H1 (cell line): ENCODE measurements around the gene ZDHHC9. TPM values are rescaled to one million over a fixed set of nuclear protein-coding genes. Genes with fewer than 3 reads are reported as not detected.

Experiments
- CTCF ChIA-PET: fragments of 300-600 bp; sonication (Branson Sonifier 250); formaldehyde crosslinking; loops from one replicate; lab custom pipeline; 2021; ENCODE audit not compliant: partially characterized antibody; lab: Charles Lee
- POLR2A ChIA-PET: fragments of 300-600 bp; sonication (Branson Sonifier 250); formaldehyde crosslinking; loops from one replicate; lab custom pipeline; 2021; ENCODE audit warnings: inconsistent platforms; ENCODE audit not compliant: partially characterized antibody; lab: Charles Lee
- DNase-seq, 2 experiments: peaks; one replicate each; pipeline versions ENCODE4 v3.0.0 to v3.0.0-alpha.2; 2010 to 2022; ENCODE audit warnings: low spot score in 2 of 2, low read depth in 1 of 2, mixed read lengths in 1 of 2
- FAIRE-seq: peaks from 2 replicates; lab custom pipeline; 2011; peaks lifted over from hg19 to GRCh38; lab: Jason Lieb, UNC
- H2AFZ ChIP-seq: 2 replicates; pipeline ENCODE4 v1.8.1; 2012; ENCODE audit warnings: low read length, inconsistent platforms
- H2AK5ac ChIP-seq: 2 replicates; pipeline ENCODE4 v1.6.1; 2013; ENCODE audit warnings: low read depth, low read length
- H2BK120ac ChIP-seq: replicated peaks from 2 replicates; pipeline ENCODE3; 2013; ENCODE audit warnings: low read depth, low read length, inconsistent platforms
- H2BK12ac ChIP-seq: 2 replicates; pipeline ENCODE4 v1.6.1; 2013; ENCODE audit warnings: low read depth, low read length
- H2BK15ac ChIP-seq: 2 replicates; pipeline ENCODE4 v1.6.1; 2013; ENCODE audit warnings: low read length
- H2BK20ac ChIP-seq: 2 replicates; pipeline ENCODE4 v1.6.1; 2013; ENCODE audit warnings: low read length
- H2BK5ac ChIP-seq: 2 replicates; pipeline ENCODE4 v1.6.1; 2013; ENCODE audit warnings: low read depth, low read length
- H3K14ac ChIP-seq: 2 replicates; pipeline ENCODE4 v1.6.1; 2013; ENCODE audit warnings: inconsistent platforms; ENCODE audit not compliant: insufficient read length
- H3K18ac ChIP-seq: 2 replicates; pipeline ENCODE4 v1.6.1; 2013; ENCODE audit warnings: low read length; ENCODE audit errors: extremely low read depth
- H3K23ac ChIP-seq: 2 replicates; pipeline ENCODE4 v1.6.1; 2013; ENCODE audit warnings: inconsistent platforms; ENCODE audit not compliant: insufficient read length
- H3K23me2 ChIP-seq: 2 replicates; pipeline ENCODE4 v1.6.1; 2013; ENCODE audit warnings: low read depth, low read length
- H3K27ac ChIP-seq: 2 replicates; pipeline ENCODE4 v1.6.1; 2011; ENCODE audit warnings: low read depth, low read length, inconsistent platforms
- H3K27me3 ChIP-seq, 4 experiments: replicated peaks in 1 of 4; 1 replicate in 1 of 4; 2 replicates in 3 of 4; pipeline versions ENCODE4 v1.6.1 to v1.8.1; 2011 to 2013; ENCODE audit warnings: low read length in 3 of 4, mild to moderate bottlenecking in 3 of 4, inconsistent platforms in 2 of 4, mixed read lengths in 2 of 4, moderate library complexity in 1 of 4; ENCODE audit not compliant: control insufficient read depth in 3 of 4, insufficient read depth in 3 of 4; ENCODE audit errors: extremely low read depth in 1 of 4
- H3K36me3 ChIP-seq, 4 experiments: 2 replicates each; pipeline versions ENCODE4 v1.6.1 to v1.8.1; 2011 to 2013; ENCODE audit warnings: mild to moderate bottlenecking in 4 of 4, low read length in 3 of 4, moderate library complexity in 2 of 4, control low read depth in 1 of 4, inconsistent platforms in 1 of 4; ENCODE audit not compliant: insufficient read depth in 4 of 4, control insufficient read depth in 2 of 4
- H3K4ac ChIP-seq: replicated peaks from 2 replicates; pipeline ENCODE3; 2013; ENCODE audit warnings: low read length, low read depth, mixed read lengths, inconsistent platforms; ENCODE audit not compliant: insufficient read length
- H3K4me1 ChIP-seq, 4 experiments: replicated peaks in 1 of 4; 1 replicate in 1 of 4; 2 replicates in 3 of 4; pipeline versions ENCODE4 v1.6.1 to v1.8.1; 2011 to 2013; ENCODE audit warnings: low read length in 3 of 4, inconsistent platforms in 2 of 4, mixed read lengths in 1 of 4; ENCODE audit not compliant: insufficient read depth in 4 of 4, control insufficient read depth in 3 of 4
- H3K4me2 ChIP-seq, 2 experiments: 2 replicates each; pipeline versions ENCODE4 v1.6.1 to v1.8.1; 2011 to 2013; ENCODE audit warnings: low read depth in 2 of 2, low read length in 2 of 2, control low read depth in 1 of 2, inconsistent platforms in 1 of 2, mild to moderate bottlenecking in 1 of 2; ENCODE audit not compliant: insufficient read depth in 1 of 2
- H3K4me3 ChIP-seq, 4 experiments: fragments of 200-600, 300-600 bp in 1 of 4; sonication (generic), shearing (Covaris generic), sonication (Bioruptor Twin) in 1 of 4; 2 replicates each; pipeline versions ENCODE4 v1.5.1 to v1.8.1; 2011 to 2016; ENCODE audit warnings: low read length in 4 of 4, low read depth in 3 of 4, control low read depth in 2 of 4, inconsistent platforms in 2 of 4, mild to moderate bottlenecking in 2 of 4, mixed read lengths in 1 of 4, moderate library complexity in 1 of 4; ENCODE audit not compliant: insufficient read depth in 2 of 4; ENCODE audit errors: extremely low read depth in 1 of 4
- H3K56ac ChIP-seq: replicated peaks from 2 replicates; pipeline ENCODE3; 2013; ENCODE audit warnings: low read depth, mild to moderate bottlenecking, mixed read lengths, low read length, inconsistent platforms; ENCODE audit not compliant: insufficient read length
- H3K79me1 ChIP-seq: 2 replicates; pipeline ENCODE4 v1.6.1; 2013; ENCODE audit warnings: low read depth, low read length, control low read depth
- H3K79me2 ChIP-seq, 2 experiments: 2 replicates each; pipeline versions ENCODE4 v1.6.1 to v1.8.1; 2012 to 2013; ENCODE audit warnings: low read length in 2 of 2, mild to moderate bottlenecking in 2 of 2, inconsistent platforms in 1 of 2; ENCODE audit not compliant: insufficient read depth in 2 of 2, control insufficient read depth in 1 of 2
- H3K9ac ChIP-seq, 4 experiments: replicated peaks in 1 of 4; 1 replicate in 1 of 4; 2 replicates in 3 of 4; pipeline versions ENCODE4 v1.6.1 to v1.8.1; 2011 to 2013; ENCODE audit warnings: low read depth in 3 of 4, low read length in 3 of 4, control low read depth in 2 of 4, mild to moderate bottlenecking in 2 of 4, moderate library complexity in 2 of 4, inconsistent platforms in 1 of 4; ENCODE audit errors: extremely low read depth in 1 of 4
- H3K9me3 ChIP-seq, 2 experiments: 2 replicates each; pipeline versions ENCODE4 v1.6.1 to v1.8.1; 2012 to 2013; ENCODE audit warnings: mild to moderate bottlenecking in 2 of 2, moderate library complexity in 2 of 2, control low read depth in 1 of 2, inconsistent platforms in 1 of 2, low read depth in 1 of 2, low read length in 1 of 2, mixed read lengths in 1 of 2; ENCODE audit not compliant: insufficient read depth in 2 of 2
- H4K20me1 ChIP-seq, 2 experiments: replicated peaks in 1 of 2; 2 replicates each; pipeline versions ENCODE3 to v1.8.1; 2011 to 2013; ENCODE audit warnings: inconsistent platforms in 2 of 2, low read length in 2 of 2, mild to moderate bottlenecking in 1 of 2; ENCODE audit not compliant: insufficient read depth in 2 of 2, control insufficient read depth in 1 of 2
- H4K5ac ChIP-seq: 2 replicates; pipeline ENCODE4 v1.6.1; 2013; ENCODE audit warnings: low read length, low read depth, mixed read lengths, inconsistent platforms; ENCODE audit not compliant: insufficient read length
- H4K8ac ChIP-seq: 2 replicates; pipeline ENCODE4 v1.8.0; 2013; ENCODE audit warnings: mild to moderate bottlenecking, moderate library complexity, low read length, inconsistent platforms; ENCODE audit not compliant: insufficient read depth; ENCODE audit errors: extremely low read depth
- H4K91ac ChIP-seq: replicated peaks from 2 replicates; pipeline ENCODE3; 2013; ENCODE audit warnings: low read length, mixed read lengths, inconsistent platforms; ENCODE audit not compliant: insufficient read length
- ASH2L ChIP-seq: fragments of 200-600, 300-600 bp; sonication (generic); IDR thresholded peaks from one replicate; pipeline ENCODE4 v1.7.1; 2017; ENCODE audit warnings: low read length
- ATF2 ChIP-seq: IDR thresholded peaks from 2 replicates; pipeline ENCODE4 v1.6.1; 2012; ENCODE audit warnings: low read length, inconsistent platforms
- BCL11A ChIP-seq, 2 experiments: IDR thresholded peaks; one replicate each; pipeline ENCODE4 v1.6.1; 2011; ENCODE audit warnings: low read depth in 2 of 2, low read length in 2 of 2, mild to moderate bottlenecking in 2 of 2
- FOSL1 ChIP-seq: IDR thresholded peaks from 2 replicates; pipeline ENCODE4 v1.6.1; 2011; ENCODE audit warnings: mild to moderate bottlenecking, low read depth, low read length, moderate library complexity; ENCODE audit not compliant: insufficient read depth
- KDM4A ChIP-seq: IDR thresholded peaks from one replicate; pipeline ENCODE4 v1.7.1; 2012; ENCODE audit warnings: low read depth, mild to moderate bottlenecking, moderate library complexity, low read length, inconsistent platforms; ENCODE audit not compliant: severe bottlenecking
- NANOG ChIP-seq: IDR thresholded peaks from 2 replicates; pipeline ENCODE4 v1.6.1; 2011; ENCODE audit warnings: low read length, low read depth, mild to moderate bottlenecking, inconsistent platforms; ENCODE audit not compliant: insufficient read depth, poor library complexity, severe bottlenecking
- PHF8 ChIP-seq: fragments of 200-600 bp; sonication (generic); conservative IDR thresholded peaks from 2 replicates; pipeline ENCODE4 v1.7.1; 2012; ENCODE audit warnings: low read depth, mild to moderate bottlenecking, inconsistent platforms, low read length, moderate library complexity
- POU5F1 ChIP-seq: IDR thresholded peaks from 2 replicates; pipeline ENCODE4 v1.6.1; 2011; ENCODE audit warnings: low read depth, mild to moderate bottlenecking, low read length, moderate library complexity
- RBBP5 ChIP-seq: IDR thresholded peaks from 2 replicates; pipeline ENCODE4 v1.7.1; 2012; ENCODE audit warnings: low read depth, mild to moderate bottlenecking, inconsistent platforms, low read length, moderate library complexity, borderline replicate concordance
- RXRA ChIP-seq: IDR thresholded peaks from 2 replicates; pipeline ENCODE4 v1.6.1; 2011; ENCODE audit warnings: low read depth, mild to moderate bottlenecking, low read length, moderate library complexity; ENCODE audit not compliant: insufficient read depth
- SRF ChIP-seq: IDR thresholded peaks from 2 replicates; pipeline ENCODE4 v1.6.1; 2011; ENCODE audit warnings: mild to moderate bottlenecking, low read depth, low read length, moderate library complexity
- TEAD4 ChIP-seq: IDR thresholded peaks from 2 replicates; pipeline ENCODE4 v1.6.1; 2012; ENCODE audit warnings: low read depth, low read length, inconsistent platforms, mixed read lengths
- ZNF274 ChIP-seq: IDR thresholded peaks from 2 replicates; pipeline ENCODE4 v1.7.0; 2012; ENCODE audit warnings: low read length, borderline replicate concordance; ENCODE audit errors: extremely low read depth
- WGBS, 2 experiments: shearing (Covaris generic) in 1 of 2; methylation state at CpG; one replicate each; pipeline versions ENCODE4 v1.1.6 to v1.1.7; 2013 to 2015; ENCODE audit warnings: low lambda C conversion rate in 2 of 2, mixed read lengths in 2 of 2, inconsistent platforms in 1 of 2, low coverage in 1 of 2, missing lambda C conversion rate in 1 of 2; ENCODE audit not compliant: insufficient replicate concordance in 2 of 2, insufficient coverage in 1 of 2, insufficient read length in 1 of 2; ENCODE audit errors: extremely low coverage in 1 of 2, missing lambda C conversion rate in 1 of 2; 5-methylcytosine and 5-hydroxymethylcytosine counted together
- polyA plus RNA-seq, 7 experiments: library from polyadenylated mRNA; depleted of rRNA in 3 of 7; stranded (reverse) in 5 of 7; unstranded in 2 of 7; fragments of >200 nt in 5 of 7; fragments of 200-250 nt in 2 of 7; gene quantifications; 1 replicate in 5 of 7; 2 replicates in 1 of 7; 4 replicates in 1 of 7; pipeline versions ENCODE4 v1.2.1 to v1.2.3, GENCODE V29; 2011 to 2013; ENCODE audit warnings: missing spikeins in 2 of 7, mixed read lengths in 2 of 7
- total RNA-seq: library from RNA; stranded (reverse); fragmentation: NEBNext Ultra II Directional; extraction: Animal tissue kit (Norgen Biotek cat#: 25700); gene quantifications from 2 replicates; pipeline ENCODE4 v1.2.1, GENCODE V29; 2021

ZDHHC9 gene
- total and polyA plus RNA-seq, 2 of the 8 experiments (the other 6 are each of a cell fraction or from before 2014, with no cell fraction given): 18.1 to 28.3 TPM

GRCh38 chrX:129788527-129788926 is 55.2 kb downstream of the ZDHHC9 start:
- Histone ChIP-seq H4K20me1 (no peaks in the 10 kb centered on the region), H4K8ac (no peak overlapping the region), H2BK20ac (no peak overlapping the region), H3K23me2 (no peaks in the 10 kb centered on the region), H3K79me1 (no peaks in the 10 kb centered on the region), H3K14ac (no peak overlapping the region), H3K23ac (no peak overlapping the region), H2BK120ac (no peak overlapping the region), H2AK5ac (no peak overlapping the region), H2BK12ac (no peak overlapping the region), H3K9ac (no peak overlapping the region), H3K9me3 (no peaks in the 10 kb centered on the region), H3K27ac (no peak overlapping the region), H2BK5ac (no peak overlapping the region), H3K4ac (no peak overlapping the region), H3K79me2 (no peaks in the 10 kb centered on the region), H4K91ac (no peak overlapping the region), H3K4me3 (no peak overlapping the region), H3K4me1 (no peaks in the 10 kb centered on the region), H3K56ac (no peak overlapping the region), H2AFZ (no peak overlapping the region), H4K5ac (no peak overlapping the region), H3K18ac (no peak overlapping the region), H3K36me3 (no peaks in the 10 kb centered on the region), H3K4me2 (no peak overlapping the region), H2BK15ac (no peak overlapping the region), H3K27me3 (no peaks in the 10 kb centered on the region)
- DNase-seq (no peak), FAIRE-seq (no peak)
- CTCF ChIA-PET: interaction anchor here (1.0 to 1.5 kb wide), 3 partner anchors 14 to 183 kb away, joined by 3 read pairs; no protein-coding TSS in a partner anchor
- WGBS, 2 experiments: 87% methylated on average over 3 of the region's 6 CpGs; no CpG with 5 or more reads in 1 of the 2 experiments
- POLR2A ChIA-PET: no interaction called here
- TF ChIP-seq PHF8 (no peak), SRF (no peak), ZNF274 (no peak), FOSL1 (no peak), RXRA (no peak), ATF2 (no peak), RBBP5 (no peak), BCL11A (IDR thresholded peaks at IDR 0.05; ENCODE audit: low read depth in 2 of 2, low read length in 2 of 2) (no peak), POU5F1 (no peak), KDM4A (no peak), NANOG (no peak), TEAD4 (no peak), ASH2L (no peak)
